CD4-positive, CD25-positive, alpha-beta regulatory T cell (primary cell): ENCODE data around the gene CELF2. TPM values are rescaled to one million over a fixed set of nuclear protein-coding genes. Genes with fewer than 3 reads are reported as not detected.

Experiments used
- ATAC-seq, 2 donors: fragments of 150-1000 bp; cut with Tn5 transposase; one replicate each; pipeline ENCODE4 v1.10.0; 2021; ENCODE audit warnings: low read depth in 2 of 2, moderate number of reproducible peaks in 2 of 2, moderate library complexity in 1 of 2
- DNase-seq, 3 donors: peaks; one replicate each; pipeline versions ENCODE4 v3.0.0 to v3.0.0-alpha.2; 2012 to 2022; ENCODE audit warnings: mixed read lengths in 1 of 3
- H3K27ac ChIP-seq: one replicate; pipeline ENCODE4 v1.7.0; 2013; ENCODE audit warnings: mild to moderate bottlenecking, low read length; ENCODE audit not compliant: insufficient read depth, poor library complexity, severe bottlenecking
- H3K27me3 ChIP-seq: one replicate; pipeline ENCODE4 v1.7.0; 2013; ENCODE audit warnings: low read length; ENCODE audit not compliant: control insufficient read depth, insufficient read depth
- H3K36me3 ChIP-seq: one replicate; pipeline ENCODE4 v1.7.0; 2013; ENCODE audit warnings: mild to moderate bottlenecking, low read length, moderate library complexity; ENCODE audit not compliant: control insufficient read depth, insufficient read depth
- H3K4me1 ChIP-seq: 2 replicates; pipeline ENCODE4 v1.7.0; 2013; ENCODE audit warnings: mild to moderate bottlenecking, low read length; ENCODE audit not compliant: insufficient read depth, control insufficient read depth, poor library complexity, severe bottlenecking
- H3K4me3 ChIP-seq: one replicate; pipeline ENCODE4 v1.7.0; 2013; ENCODE audit warnings: low read depth, mild to moderate bottlenecking, low read length, moderate library complexity
- H3K9me3 ChIP-seq, 2 experiments: 1 replicate in 1 of 2; 2 replicates in 1 of 2; pipeline ENCODE4 v1.7.0; 2013; ENCODE audit warnings: low read length in 2 of 2, mild to moderate bottlenecking in 1 of 2, moderate library complexity in 1 of 2; ENCODE audit not compliant: control insufficient read depth in 2 of 2
- H3K27ac Mint-ChIP-seq, 3 donors: one replicate each; pipeline ENCODE4 v1.8.0; 2020 to 2022; ENCODE audit warnings: mild to moderate bottlenecking in 3 of 3, mixed read lengths in 3 of 3, moderate library complexity in 2 of 3
- H3K27me3 Mint-ChIP-seq: one replicate; pipeline ENCODE4 v1.8.0; 2022; ENCODE audit warnings: mild to moderate bottlenecking, mixed read lengths
- H3K36me3 Mint-ChIP-seq: one replicate; pipeline ENCODE4 v1.8.0; 2020; ENCODE audit warnings: mixed read lengths
- H3K4me1 Mint-ChIP-seq, 4 donors: one replicate each; pipeline ENCODE4 v1.8.0; 2020 to 2022; ENCODE audit warnings: mixed read lengths in 4 of 4, mild to moderate bottlenecking in 1 of 4
- H3K4me3 Mint-ChIP-seq, 4 donors: one replicate each; pipeline ENCODE4 v1.8.0; 2020 to 2022; ENCODE audit warnings: mild to moderate bottlenecking in 4 of 4, mixed read lengths in 4 of 4, moderate library complexity in 3 of 4
- H3K9me3 Mint-ChIP-seq, 7 donors: one replicate each; pipeline ENCODE4 v1.8.0; 2020 to 2022; ENCODE audit warnings: mixed read lengths in 7 of 7, mild to moderate bottlenecking in 3 of 7, moderate library complexity in 2 of 7
- polyA plus RNA-seq, 4 donors: library from polyadenylated mRNA; unstranded; fragments of 300-500 nt; fragmentation: Illumina TruSeq; gene quantifications; one replicate each; pipeline ENCODE4 v1.2.3, GENCODE V29; 2021
- total RNA-seq: library from RNA; stranded (reverse); gene quantifications from one replicate; pipeline ENCODE4 v1.2.3, GENCODE V29; 2022

Gene CELF2
- total and polyA plus RNA-seq, 5 donors from 2014 or later: 117 to 230 (median 150) TPM

DNA sequence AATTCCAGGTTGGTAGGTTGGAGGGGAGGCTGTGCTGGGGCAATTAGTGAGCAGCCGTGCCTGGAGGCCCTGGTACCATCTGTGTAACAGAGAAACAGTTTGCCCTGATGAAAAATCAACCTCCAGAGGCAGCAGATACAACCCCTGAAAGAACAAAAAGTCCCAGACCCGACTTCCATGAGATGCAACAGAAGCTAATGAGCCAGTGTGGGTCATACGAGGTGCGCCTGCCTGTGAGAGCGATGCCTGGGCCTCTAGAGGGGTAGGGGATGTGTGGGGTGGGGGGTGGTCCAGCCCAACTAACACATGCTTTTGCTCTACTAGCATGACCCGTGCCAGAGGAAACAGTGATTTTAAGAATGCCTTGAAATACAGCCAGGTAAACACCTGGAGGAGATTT is 39.3 kb downstream of the CELF2 start:
- no peak overlapping the region for H3K4me3 Mint-ChIP-seq
- DNase-seq (no peak), ATAC-seq (no peak)
- no peaks in the 10 kb centered on the region for H3K4me1 Mint-ChIP-seq
- peaks cover 20% of the 10 kb centered on the region for H3K27me3 Mint-ChIP-seq
- H3K4me1 ChIP-seq: no peaks in the 10 kb centered on the region
- H3K36me3 ChIP-seq: no peaks in the 10 kb centered on the region
- no peak overlapping the region for H3K4me3 ChIP-seq
- H3K36me3 Mint-ChIP-seq: no peaks in the 10 kb centered on the region
- H3K27ac ChIP-seq: no peak overlapping the region
- no peak overlapping the region for H3K27ac Mint-ChIP-seq
- H3K9me3 Mint-ChIP-seq: peaks cover 0 to 4% (median 0%) of the 10 kb centered on the region in 7 donors
- H3K27me3 ChIP-seq: peaks cover 14% of the 10 kb centered on the region
- H3K9me3 ChIP-seq: no peaks in the 10 kb centered on the region

- Mint-ChIP-seq H3K27ac (no peak overlapping the region), H3K27me3 (peaks cover 20% of the 10 kb centered on the region), H3K9me3 (peaks cover 0 to 5% (median 0%) of the 10 kb centered on the region in 7 donors), H3K4me3 (no peak overlapping the region), H3K36me3 (no peaks in the 10 kb centered on the region), H3K4me1 (no peaks in the 10 kb centered on the region)
- DNase-seq: no peak
- peaks cover 14% of the 10 kb centered on the region for H3K27me3 ChIP-seq
- H3K4me3 ChIP-seq: no peak overlapping the region
- no peak for ATAC-seq
- no peaks in the 10 kb centered on the region for H3K9me3 ChIP-seq
- H3K27ac ChIP-seq: no peak overlapping the region
- H3K4me1 ChIP-seq: no peaks in the 10 kb centered on the region
- no peaks in the 10 kb centered on the region for H3K36me3 ChIP-seq
Observed at GRCh38 chr10:11057448-11057847, 39.8 kb downstream of the CELF2 start.

- H3K27ac ChIP-seq: no peak overlapping the region
- Mint-ChIP-seq H3K27ac (no peak overlapping the region), H3K27me3 (peaks cover 22% of the 10 kb centered on the region), H3K36me3 (no peaks in the 10 kb centered on the region), H3K4me1 (no peaks in the 10 kb centered on the region), H3K9me3 (peaks cover 0 to 5% (median 0%) of the 10 kb centered on the region in 7 donors), H3K4me3 (no peak overlapping the region)
- no peaks in the 10 kb centered on the region for H3K36me3 ChIP-seq
- no peak for DNase-seq
- ATAC-seq: no peak
- H3K27me3 ChIP-seq: peaks cover 14% of the 10 kb centered on the region
- no peak overlapping the region for H3K4me3 ChIP-seq
- H3K4me1 ChIP-seq: no peaks in the 10 kb centered on the region
- no peaks in the 10 kb centered on the region for H3K9me3 ChIP-seq
Observed at GRCh38 chr10:11057994-11058393, 40.3 kb downstream of the CELF2 start.

- Mint-ChIP-seq H3K27me3 (peaks cover 26% of the 10 kb centered on the region), H3K27ac (no peak overlapping the region), H3K9me3 (peaks cover 0 to 5% (median 0%) of the 10 kb centered on the region in 7 donors), H3K4me3 (no peak overlapping the region), H3K36me3 (no peaks in the 10 kb centered on the region), H3K4me1 (no peaks in the 10 kb centered on the region)
- H3K27me3 ChIP-seq: peaks cover 14% of the 10 kb centered on the region
- no peak overlapping the region for H3K4me3 ChIP-seq
- no peak overlapping the region for H3K27ac ChIP-seq
- H3K9me3 ChIP-seq: no peaks in the 10 kb centered on the region
- H3K4me1 ChIP-seq: no peaks in the 10 kb centered on the region
- no peaks in the 10 kb centered on the region for H3K36me3 ChIP-seq
- DNase-seq (no peak), ATAC-seq (no peak)
Observed at GRCh38 chr10:11058965-11059364, 41.3 kb downstream of the CELF2 start.

DNA sequence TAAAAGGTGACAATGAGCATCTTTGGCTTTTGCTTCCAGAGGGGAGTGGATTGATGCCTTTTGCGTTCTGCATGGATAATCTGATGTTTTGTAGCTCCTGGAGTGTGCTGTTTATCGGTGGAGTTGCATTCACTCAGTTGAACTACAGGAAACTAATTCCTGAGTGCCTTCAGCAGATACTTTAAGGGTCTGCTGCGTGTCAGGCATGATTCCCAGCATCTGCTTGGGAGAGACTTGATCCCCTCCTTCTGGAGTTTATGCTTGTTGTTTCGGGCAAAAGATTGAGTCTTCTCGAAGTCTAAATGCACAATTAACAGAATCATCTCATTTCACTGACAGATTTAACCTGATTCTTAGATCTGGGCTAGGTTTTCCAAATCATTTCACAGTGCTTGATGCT is 46.2 kb downstream of the CELF2 start:
- DNase-seq (no peak), ATAC-seq (no peak)
- Mint-ChIP-seq H3K4me3 (no peak overlapping the region), H3K36me3 (no peaks in the 10 kb centered on the region), H3K9me3 (peaks cover 0 to 2% (median 0%) of the 10 kb centered on the region in 7 donors), H3K27ac (no peak overlapping the region), H3K4me1 (peaks cover 0 to 2% (median 0%) of the 10 kb centered on the region in 4 donors), H3K27me3 (peaks cover 40% of the 10 kb centered on the region)
- Histone ChIP-seq H3K4me3 (no peak overlapping the region), H3K36me3 (no peaks in the 10 kb centered on the region), H3K27me3 (peaks cover 21% of the 10 kb centered on the region), H3K9me3 (no peaks in the 10 kb centered on the region), H3K4me1 (no peaks in the 10 kb centered on the region), H3K27ac (no peak overlapping the region)

- Histone ChIP-seq H3K27ac (no peak overlapping the region), H3K36me3 (no peaks in the 10 kb centered on the region), H3K4me1 (no peaks in the 10 kb centered on the region), H3K27me3 (peaks cover 18% of the 10 kb centered on the region), H3K4me3 (no peak overlapping the region), H3K9me3 (no peaks in the 10 kb centered on the region)
- no peaks in the 10 kb centered on the region for H3K36me3 Mint-ChIP-seq
- peaks cover 0 to 2% (median 0%) of the 10 kb centered on the region in 4 donors for H3K4me1 Mint-ChIP-seq
- DNase-seq: no peak
- peaks cover 35% of the 10 kb centered on the region for H3K27me3 Mint-ChIP-seq
- H3K27ac Mint-ChIP-seq: no peak overlapping the region
- H3K4me3 Mint-ChIP-seq: no peak overlapping the region
- ATAC-seq: no peak
- peaks cover 0 to 2% (median 0%) of the 10 kb centered on the region in 7 donors for H3K9me3 Mint-ChIP-seq
Observed at GRCh38 chr10:11064832-11065231, 47.2 kb downstream of the CELF2 start.

GRCh38 chr10:11065567-11065966 is 47.9 kb downstream of the CELF2 start:
- H3K36me3 ChIP-seq: no peaks in the 10 kb centered on the region
- H3K9me3 ChIP-seq: no peaks in the 10 kb centered on the region
- H3K27me3 ChIP-seq: peaks cover 14% of the 10 kb centered on the region
- no peaks in the 10 kb centered on the region for H3K36me3 Mint-ChIP-seq
- peaks cover 37% of the 10 kb centered on the region for H3K27me3 Mint-ChIP-seq
- ATAC-seq: no peak
- H3K4me1 Mint-ChIP-seq: peaks cover 0 to 5% (median 0%) of the 10 kb centered on the region in 4 donors
- H3K4me3 ChIP-seq: no peak overlapping the region
- no peak for DNase-seq
- H3K27ac Mint-ChIP-seq: no peak overlapping the region
- H3K4me3 Mint-ChIP-seq: no peak overlapping the region
- no peak overlapping the region for H3K27ac ChIP-seq
- peaks cover 0 to 2% (median 0%) of the 10 kb centered on the region in 7 donors for H3K9me3 Mint-ChIP-seq
- no peaks in the 10 kb centered on the region for H3K4me1 ChIP-seq

GRCh38 chr10:11066520-11066919 is 48.8 kb downstream of the CELF2 start:
- peaks cover 0 to 2% (median 0%) of the 10 kb centered on the region in 7 donors for H3K9me3 Mint-ChIP-seq
- H3K4me3 Mint-ChIP-seq: no peak overlapping the region
- H3K36me3 ChIP-seq: no peaks in the 10 kb centered on the region
- H3K9me3 ChIP-seq: no peaks in the 10 kb centered on the region
- peaks cover 10% of the 10 kb centered on the region for H3K27me3 ChIP-seq
- peaks cover 46% of the 10 kb centered on the region for H3K27me3 Mint-ChIP-seq
- ATAC-seq (no peak), DNase-seq (no peak)
- no peaks in the 10 kb centered on the region for H3K36me3 Mint-ChIP-seq
- no peak overlapping the region for H3K4me3 ChIP-seq
- H3K27ac ChIP-seq: no peak overlapping the region
- peaks cover 0 to 7% (median 0%) of the 10 kb centered on the region in 4 donors for H3K4me1 Mint-ChIP-seq
- no peak overlapping the region for H3K27ac Mint-ChIP-seq
- no peaks in the 10 kb centered on the region for H3K4me1 ChIP-seq
